ENCODE results near the gene HK2. TPM values are rescaled to one million over a fixed set of nuclear protein-coding genes. Genes with fewer than 3 reads are reported as not detected.
"Not testable (repeated sequence)": the region's sequence is repeated elsewhere in the genome, so short reads cannot be mapped to it uniquely, and the experiment has no call there.

HK2 gene
- 35.6 TPM for polyA plus RNA-seq (2012; ENCODE audit: low read depth, missing spikeins)

- FAIRE-seq (peak; percentile 90), DNase-seq (ENCODE audit: insufficient read length, low spot score) (peak; percentile 96)
- TF ChIP-seq PAX5 (IDR thresholded peaks at IDR 0.05; ENCODE audit: insufficient read depth, low read length, severe bottlenecking), result no peak
- no peak for TF ChIP-seq SPI1 (IDR thresholded peaks at IDR 0.05; ENCODE audit: low read depth, low read length)
- TF ChIP-seq POLR2A (IDR thresholded peaks at IDR 0.05; ENCODE audit: low read depth, low read length), result no peak
- TF ChIP-seq POLR2AphosphoS5 (IDR thresholded peaks at IDR 0.05; ENCODE audit: low read depth, low read length), result 0 out of 2 replicates have a peak, but pooled peaks have one; percentile 33
- TF ChIP-seq TAF1 (IDR thresholded peaks at IDR 0.05; ENCODE audit: low read depth, low read length), result peak; percentile 82
- TF ChIP-seq POU2F2 (IDR thresholded peaks at IDR 0.05; ENCODE audit: low read depth, low read length), result no peak
Measured at GRCh38 chr2:74833418-74834233, at the start of gene HK2. TSS of gene HK2 (plus strand) at chr2:74834127. CDS start at chr2:74834581, 454 bp downstream.

- no peak for FAIRE-seq
- TF ChIP-seq SPI1 (IDR thresholded peaks at IDR 0.05; ENCODE audit: low read depth, low read length), result no peak
- TF ChIP-seq POU2F2 (IDR thresholded peaks at IDR 0.05; ENCODE audit: low read depth, low read length), result no peak
- no peak for TF ChIP-seq TAF1 (IDR thresholded peaks at IDR 0.05; ENCODE audit: low read depth, low read length)
- TF ChIP-seq PAX5 (IDR thresholded peaks at IDR 0.05; ENCODE audit: insufficient read depth, low read length, severe bottlenecking), result no peak
- TF ChIP-seq POLR2AphosphoS5 (IDR thresholded peaks at IDR 0.05; ENCODE audit: low read depth, low read length), result no peak
- no peak for TF ChIP-seq POLR2A (IDR thresholded peaks at IDR 0.05; ENCODE audit: low read depth, low read length)
- DNase-seq (ENCODE audit: insufficient read length, low spot score), result no peak
Measured at GRCh38 chr2:74789271-74789670, 44.7 kb upstream of the HK2 start.

- DNase-seq (ENCODE audit: insufficient read length, low spot score) (no peak), FAIRE-seq (no peak)
- TF ChIP-seq POLR2A (IDR thresholded peaks at IDR 0.05; ENCODE audit: low read depth, low read length) (no peak), POLR2AphosphoS5 (IDR thresholded peaks at IDR 0.05; ENCODE audit: low read depth, low read length) (no peak), TAF1 (IDR thresholded peaks at IDR 0.05; ENCODE audit: low read depth, low read length) (no peak), SPI1 (IDR thresholded peaks at IDR 0.05; ENCODE audit: low read depth, low read length) (no peak), POU2F2 (IDR thresholded peaks at IDR 0.05; ENCODE audit: low read depth, low read length) (no peak), PAX5 (IDR thresholded peaks at IDR 0.05; ENCODE audit: insufficient read depth, low read length, severe bottlenecking) (no peak)
Measured at GRCh38 chr2:74792282-74792681, 41.6 kb upstream of the HK2 start.

GRCh38 chr2:74794878-74795277, 39.0 kb upstream of the HK2 start:
- not testable (repeated sequence) for FAIRE-seq; DNase-seq (ENCODE audit: insufficient read length, low spot score)

- TF ChIP-seq PAX5 (IDR thresholded peaks at IDR 0.05; ENCODE audit: insufficient read depth, low read length, severe bottlenecking) (no peak), POU2F2 (IDR thresholded peaks at IDR 0.05; ENCODE audit: low read depth, low read length) (no peak), POLR2A (IDR thresholded peaks at IDR 0.05; ENCODE audit: low read depth, low read length) (no peak), TAF1 (IDR thresholded peaks at IDR 0.05; ENCODE audit: low read depth, low read length) (no peak)
- DNase-seq (ENCODE audit: insufficient read length, low spot score) (no peak), FAIRE-seq (no peak)
Measured at GRCh38 chr2:74806355-74806839, 27.5 kb upstream of the HK2 start.

- FAIRE-seq (no peak), DNase-seq (ENCODE audit: insufficient read length, low spot score) (no peak)
- TF ChIP-seq SPI1 (IDR thresholded peaks at IDR 0.05; ENCODE audit: low read depth, low read length) (no peak), POLR2AphosphoS5 (IDR thresholded peaks at IDR 0.05; ENCODE audit: low read depth, low read length) (no peak), POLR2A (IDR thresholded peaks at IDR 0.05; ENCODE audit: low read depth, low read length) (no peak), POU2F2 (IDR thresholded peaks at IDR 0.05; ENCODE audit: low read depth, low read length) (no peak), PAX5 (IDR thresholded peaks at IDR 0.05; ENCODE audit: insufficient read depth, low read length, severe bottlenecking) (no peak)
Measured at GRCh38 chr2:74806920-74807319, 27.0 kb upstream of the HK2 start.

GRCh38 chr2:74812787-74813590, 20.9 kb upstream of the HK2 start:
- FAIRE-seq (no peak), DNase-seq (ENCODE audit: insufficient read length, low spot score) (no peak)
- TF ChIP-seq SPI1 (IDR thresholded peaks at IDR 0.05; ENCODE audit: low read depth, low read length) (no peak), POLR2A (IDR thresholded peaks at IDR 0.05; ENCODE audit: low read depth, low read length) (no peak), POU2F2 (IDR thresholded peaks at IDR 0.05; ENCODE audit: low read depth, low read length) (no peak), PAX5 (IDR thresholded peaks at IDR 0.05; ENCODE audit: insufficient read depth, low read length, severe bottlenecking) (no peak), POLR2AphosphoS5 (IDR thresholded peaks at IDR 0.05; ENCODE audit: low read depth, low read length) (no peak), TAF1 (IDR thresholded peaks at IDR 0.05; ENCODE audit: low read depth, low read length) (no peak)

GRCh38 chr2:74814102-74814501, 19.8 kb upstream of the HK2 start:
- TF ChIP-seq TAF1 (IDR thresholded peaks at IDR 0.05; ENCODE audit: low read depth, low read length), result no peak
- no peak for TF ChIP-seq POLR2AphosphoS5 (IDR thresholded peaks at IDR 0.05; ENCODE audit: low read depth, low read length)
- no peak for TF ChIP-seq PAX5 (IDR thresholded peaks at IDR 0.05; ENCODE audit: insufficient read depth, low read length, severe bottlenecking)
- TF ChIP-seq POU2F2 (IDR thresholded peaks at IDR 0.05; ENCODE audit: low read depth, low read length), result no peak
- no peak for TF ChIP-seq POLR2A (IDR thresholded peaks at IDR 0.05; ENCODE audit: low read depth, low read length)
- no peak for TF ChIP-seq SPI1 (IDR thresholded peaks at IDR 0.05; ENCODE audit: low read depth, low read length)
- FAIRE-seq, result no peak
- no peak for DNase-seq (ENCODE audit: insufficient read length, low spot score)

GRCh38 chr2:74815941-74816340, 18.0 kb upstream of the HK2 start:
- FAIRE-seq (no peak), DNase-seq (ENCODE audit: insufficient read length, low spot score) (no peak)
- TF ChIP-seq POLR2A (IDR thresholded peaks at IDR 0.05; ENCODE audit: low read depth, low read length) (no peak), POLR2AphosphoS5 (IDR thresholded peaks at IDR 0.05; ENCODE audit: low read depth, low read length) (no peak), PAX5 (IDR thresholded peaks at IDR 0.05; ENCODE audit: insufficient read depth, low read length, severe bottlenecking) (no peak), TAF1 (IDR thresholded peaks at IDR 0.05; ENCODE audit: low read depth, low read length) (no peak), SPI1 (IDR thresholded peaks at IDR 0.05; ENCODE audit: low read depth, low read length) (no peak), POU2F2 (IDR thresholded peaks at IDR 0.05; ENCODE audit: low read depth, low read length) (no peak)

Measured in GM12891 (cell line).